Islet precursor cell (in vitro differentiated cells): ENCODE measurements around the gene AKR7A3.
A peak's percentile ranks its signal among the peaks of the same experiment; 100 is the strongest.

Experiments
- DNase-seq: peaks from one replicate; pipeline ENCODE4 v3.0.0-alpha.2; 2018

AKR7A3 gene

DNA sequence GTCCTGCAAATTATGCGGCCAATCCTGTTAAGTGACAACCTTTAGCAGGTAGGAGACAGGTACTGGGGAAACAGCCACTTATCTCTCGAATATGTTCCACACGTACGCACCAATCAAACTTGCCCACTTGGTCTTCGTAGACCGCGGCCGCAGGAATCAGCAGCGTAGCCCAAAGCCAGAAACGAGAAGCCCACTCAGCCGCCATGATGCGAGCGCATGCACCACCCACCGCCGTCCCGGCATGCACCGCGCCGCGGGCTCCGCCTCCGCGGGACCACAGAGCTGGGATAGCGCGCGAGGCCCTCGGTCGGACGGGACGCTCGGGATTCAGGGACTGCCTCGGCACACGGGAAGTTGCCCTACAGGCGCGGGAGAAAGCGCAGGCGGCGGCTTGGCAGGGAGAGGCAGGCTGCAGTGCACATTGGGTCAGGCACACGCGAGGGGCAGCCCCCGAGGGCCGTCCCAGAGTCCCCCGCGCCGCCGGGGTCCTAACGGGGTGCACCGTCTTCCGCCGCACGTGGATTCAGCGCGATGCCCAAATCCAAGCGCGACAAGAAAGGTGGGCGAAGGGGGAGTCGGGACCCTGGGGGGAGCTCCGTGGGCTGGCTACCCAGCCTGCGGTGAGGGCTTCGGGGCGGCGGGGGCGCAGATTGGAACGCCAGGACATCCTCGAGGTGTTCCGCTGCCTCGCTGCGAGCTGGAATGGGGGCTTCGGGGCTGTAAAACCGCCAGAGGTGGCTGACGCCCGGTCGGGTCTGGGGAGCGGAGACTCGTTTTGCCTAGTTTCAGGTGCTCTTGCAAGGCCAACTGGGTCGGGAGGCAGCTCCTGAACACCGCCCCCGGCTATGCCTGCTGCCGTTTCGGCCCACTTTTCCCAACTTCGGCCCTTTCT is 37.0 kb downstream of the AKR7A3 start, which contains the start of the genes EMC1 and MRTO4:
TSS of gene EMC1 (minus strand) at position 220 of the 892 bp plus-strand sequence. CDS start at position 205, 15 bp downstream.
TSS of gene MRTO4 (plus strand) at position 501 of the 892 bp plus-strand sequence. CDS start at position 532, 31 bp downstream.
- peak; percentile 94 for DNase-seq

DNA sequence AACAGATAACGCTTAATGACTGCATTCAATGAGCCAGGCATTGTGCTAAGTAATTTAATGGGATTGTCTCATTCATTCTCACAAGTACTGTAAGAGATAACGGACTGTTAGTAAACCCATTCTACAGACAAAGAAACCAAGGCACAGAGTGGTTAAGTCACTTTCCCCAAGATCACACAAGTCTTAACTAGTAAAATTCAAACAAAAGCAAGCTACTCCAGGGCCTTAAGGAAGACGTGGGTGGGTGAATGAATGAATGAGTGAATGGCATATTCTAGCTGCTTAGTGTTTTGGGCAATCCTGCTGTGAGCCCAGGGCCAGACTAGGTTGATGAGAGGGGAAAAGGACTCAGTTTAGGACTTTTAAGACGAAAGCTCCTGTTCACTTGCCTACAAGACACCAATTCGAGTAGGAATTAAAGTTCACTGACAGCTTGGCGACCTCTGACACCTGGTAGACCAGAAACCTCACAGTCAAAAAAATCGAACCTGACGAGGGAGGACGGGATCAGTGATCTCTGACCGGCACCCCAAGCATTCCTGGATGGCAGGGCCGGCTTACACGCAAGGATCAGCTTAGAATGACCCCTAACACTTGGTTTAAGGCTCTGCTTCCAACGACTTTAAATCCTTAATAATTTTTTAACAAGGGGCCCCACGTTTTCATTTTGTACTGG is 37.8 kb downstream of the AKR7A3 start:
- no peak for DNase-seq

GRCh38 chr1:19240673-19241538 is 47.7 kb downstream of the AKR7A3 start:
- no peak for DNase-seq

GRCh38 chr1:19239876-19240275 is 48.7 kb downstream of the AKR7A3 start:
- DNase-seq: no peak

DNA sequence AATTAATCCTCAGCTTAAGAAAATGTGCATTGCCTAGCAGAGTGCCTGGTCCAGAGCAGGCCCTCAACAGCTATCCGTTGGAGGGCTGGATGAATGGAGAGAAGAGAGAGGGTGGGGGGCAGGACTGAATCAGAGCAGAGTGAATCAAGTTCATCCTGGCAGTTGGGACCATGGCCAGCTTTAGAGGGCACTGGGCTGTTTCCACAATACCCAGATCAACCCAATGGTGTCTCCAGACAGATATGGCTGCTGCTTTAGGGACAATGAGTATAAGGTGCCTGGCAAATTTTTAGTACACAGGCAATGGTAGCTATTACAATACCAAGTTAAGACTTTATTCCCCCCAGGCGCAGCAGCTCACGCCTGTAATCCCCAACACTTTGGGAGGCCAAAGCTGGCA is 54.3 kb downstream of the AKR7A3 start:
- no peak for DNase-seq
